ENCODE results near the gene APBA2. TPM values are rescaled to one million over a fixed set of nuclear protein-coding genes. Genes with fewer than 3 reads are reported as not detected.

The APBA2 gene
- total RNA-seq, 1 donor from 2014 or later, result 26.4 TPM

GRCh38 chr15:29117778-29118177 is 232.0 kb downstream of the APBA2 start:
- no peak for TF ChIP-seq CTCF (IDR thresholded peaks at IDR 0.05)
- Mint-ChIP-seq H3K4me1 (ENCODE audit: low read depth) (peaks cover 15% of the 10 kb centered on the region), H3K4me3 (ENCODE audit: unreplicated experiment) (no peak overlapping the region), H3K36me3 (ENCODE audit: low read depth) (no peaks in the 10 kb centered on the region), H3K27ac (ENCODE audit: unreplicated experiment) (no peak overlapping the region), H3K27me3 (ENCODE audit: low read depth) (peaks cover 3% of the 10 kb centered on the region), H3K9me3 (ENCODE audit: low read depth) (no peaks in the 10 kb centered on the region)
- no peak for DNase-seq (ENCODE audit: low spot score)

GRCh38 chr15:29119847-29120246 is 234.1 kb downstream of the APBA2 start:
- Mint-ChIP-seq H3K4me3 (ENCODE audit: unreplicated experiment) (no peak overlapping the region), H3K4me1 (ENCODE audit: low read depth) (peaks cover 15% of the 10 kb centered on the region), H3K27ac (ENCODE audit: unreplicated experiment) (no peak overlapping the region), H3K27me3 (ENCODE audit: low read depth) (no peaks in the 10 kb centered on the region), H3K36me3 (ENCODE audit: low read depth) (no peaks in the 10 kb centered on the region), H3K9me3 (ENCODE audit: low read depth) (no peaks in the 10 kb centered on the region)
- no peak for TF ChIP-seq CTCF (IDR thresholded peaks at IDR 0.05)
- DNase-seq (ENCODE audit: low spot score), result no peak

GRCh38 chr15:29120593-29121368 is 235.0 kb downstream of the APBA2 start:
- no peak for DNase-seq (ENCODE audit: low spot score)
- Mint-ChIP-seq H3K9me3 (ENCODE audit: low read depth) (no peaks in the 10 kb centered on the region), H3K27ac (ENCODE audit: unreplicated experiment) (no peak overlapping the region), H3K27me3 (ENCODE audit: low read depth) (no peaks in the 10 kb centered on the region), H3K4me3 (ENCODE audit: unreplicated experiment) (no peak overlapping the region), H3K4me1 (ENCODE audit: low read depth) (peaks cover 9% of the 10 kb centered on the region), H3K36me3 (ENCODE audit: low read depth) (no peaks in the 10 kb centered on the region)
- TF ChIP-seq CTCF (IDR thresholded peaks at IDR 0.05), result no peak

- Mint-ChIP-seq H3K27ac (ENCODE audit: unreplicated experiment) (no peak overlapping the region), H3K9me3 (ENCODE audit: low read depth) (no peaks in the 10 kb centered on the region), H3K4me3 (ENCODE audit: unreplicated experiment) (no peak overlapping the region), H3K36me3 (ENCODE audit: low read depth) (no peaks in the 10 kb centered on the region), H3K27me3 (ENCODE audit: low read depth) (no peaks in the 10 kb centered on the region), H3K4me1 (ENCODE audit: low read depth) (peaks cover 9% of the 10 kb centered on the region)
- DNase-seq (ENCODE audit: low spot score), result no peak
- TF ChIP-seq CTCF (IDR thresholded peaks at IDR 0.05), result no peak
Measured at GRCh38 chr15:29121369-29121656, 235.5 kb downstream of the APBA2 start.

GRCh38 chr15:29121907-29122306 is 236.1 kb downstream of the APBA2 start:
- peaks cover 9% of the 10 kb centered on the region for H3K4me1 Mint-ChIP-seq (ENCODE audit: low read depth)
- H3K9me3 Mint-ChIP-seq (ENCODE audit: low read depth), result no peaks in the 10 kb centered on the region
- no peak overlapping the region for H3K4me3 Mint-ChIP-seq (ENCODE audit: unreplicated experiment)
- H3K27me3 Mint-ChIP-seq (ENCODE audit: low read depth), result no peaks in the 10 kb centered on the region
- DNase-seq (ENCODE audit: low spot score), result no peak
- H3K27ac Mint-ChIP-seq (ENCODE audit: unreplicated experiment), result no peak overlapping the region
- TF ChIP-seq CTCF (IDR thresholded peaks at IDR 0.05), result no peak
- no peaks in the 10 kb centered on the region for H3K36me3 Mint-ChIP-seq (ENCODE audit: low read depth)

Measured in chondrocyte (in vitro differentiated cells).